ENCODE measurements around the gene SCRT2.

- TF ChIP-seq CTCF (IDR thresholded peaks at IDR 0.05) = no peak
- no peak for TF ChIP-seq EZH2 (IDR thresholded peaks at IDR 0.05)
These were observed 57.5 kb downstream of the SCRT2 start for GRCh38 chr20:617934-618690.

All from neural progenitor cell (in vitro differentiated cells).